ENCODE measurements around the gene DOCK2.

The DOCK2 gene

DNA sequence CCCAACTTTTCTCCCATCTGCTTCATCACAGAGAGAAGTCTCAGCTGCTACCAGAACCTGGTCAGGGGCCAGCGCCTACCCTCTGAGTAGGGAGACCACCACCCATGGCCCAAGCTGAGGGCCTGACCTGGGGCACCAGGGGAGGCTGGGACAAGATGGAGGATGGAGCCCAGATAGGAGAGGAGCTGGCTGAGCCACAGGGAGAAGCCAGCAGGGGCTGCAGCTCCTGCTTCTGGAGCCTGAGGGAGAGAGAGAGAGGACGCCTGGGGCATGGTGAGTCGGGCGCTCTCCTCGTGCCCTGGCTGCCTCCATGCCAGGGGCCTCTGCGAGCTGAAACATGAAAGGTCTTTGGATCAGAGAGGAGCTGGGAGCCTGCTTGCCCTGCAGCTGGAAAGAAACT, 467.2 kb downstream of the DOCK2 start:
- H4K20me1 ChIP-seq (ENCODE audit: insufficient read depth, low read length): no peaks in the 10 kb centered on the region
- H3K79me2 ChIP-seq (ENCODE audit: low read length): no peaks in the 10 kb centered on the region
- no peaks in the 10 kb centered on the region for H3K9me2 ChIP-seq (replicated peaks; ENCODE audit: insufficient read depth, low read length)
- DNase-seq: no peak
- no peaks in the 10 kb centered on the region for H3K36me3 ChIP-seq (replicated peaks; ENCODE audit: insufficient read depth, low read length)
- TF ChIP-seq, protein P1, sequence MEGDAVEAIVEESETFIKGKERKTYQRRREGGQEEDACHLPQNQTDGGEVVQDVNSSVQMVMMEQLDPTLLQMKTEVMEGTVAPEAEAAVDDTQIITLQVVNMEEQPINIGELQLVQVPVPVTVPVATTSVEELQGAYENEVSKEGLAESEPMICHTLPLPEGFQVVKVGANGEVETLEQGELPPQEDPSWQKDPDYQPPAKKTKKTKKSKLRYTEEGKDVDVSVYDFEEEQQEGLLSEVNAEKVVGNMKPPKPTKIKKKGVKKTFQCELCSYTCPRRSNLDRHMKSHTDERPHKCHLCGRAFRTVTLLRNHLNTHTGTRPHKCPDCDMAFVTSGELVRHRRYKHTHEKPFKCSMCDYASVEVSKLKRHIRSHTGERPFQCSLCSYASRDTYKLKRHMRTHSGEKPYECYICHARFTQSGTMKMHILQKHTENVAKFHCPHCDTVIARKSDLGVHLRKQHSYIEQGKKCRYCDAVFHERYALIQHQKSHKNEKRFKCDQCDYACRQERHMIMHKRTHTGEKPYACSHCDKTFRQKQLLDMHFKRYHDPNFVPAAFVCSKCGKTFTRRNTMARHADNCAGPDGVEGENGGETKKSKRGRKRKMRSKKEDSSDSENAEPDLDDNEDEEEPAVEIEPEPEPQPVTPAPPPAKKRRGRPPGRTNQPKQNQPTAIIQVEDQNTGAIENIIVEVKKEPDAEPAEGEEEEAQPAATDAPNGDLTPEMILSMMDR (IDR thresholded peaks at IDR 0.05; ENCODE audit: low read length): no peak
- TF ChIP-seq EZH2 (optimal IDR thresholded peaks at IDR 0.05; ENCODE audit: low read depth, low read length): no peak
- TF ChIP-seq EZH2phosphoT487 (IDR thresholded peaks at IDR 0.05; ENCODE audit: low read length): no peak
- no peak overlapping the region for H3K27ac ChIP-seq (ENCODE audit: low read length)
- H2AFZ ChIP-seq (ENCODE audit: low read length): no peak overlapping the region
- H3K4me3 ChIP-seq (ENCODE audit: low read length): no peak overlapping the region
- no peak overlapping the region for H3K9ac ChIP-seq (ENCODE audit: low read length)
- no peaks in the 10 kb centered on the region for H3K4me1 ChIP-seq (ENCODE audit: low read length)
- no peak overlapping the region for H3K4me2 ChIP-seq (ENCODE audit: low read depth, low read length)
- H3K27me3 ChIP-seq (replicated peaks; ENCODE audit: insufficient read depth, low read length): no peaks in the 10 kb centered on the region
- H3F3A ChIP-seq (ENCODE audit: insufficient read depth, low read length): no peaks in the 10 kb centered on the region
- no peaks in the 10 kb centered on the region for H3K9me3 ChIP-seq (replicated peaks; ENCODE audit: insufficient read depth, low read length)

DNA sequence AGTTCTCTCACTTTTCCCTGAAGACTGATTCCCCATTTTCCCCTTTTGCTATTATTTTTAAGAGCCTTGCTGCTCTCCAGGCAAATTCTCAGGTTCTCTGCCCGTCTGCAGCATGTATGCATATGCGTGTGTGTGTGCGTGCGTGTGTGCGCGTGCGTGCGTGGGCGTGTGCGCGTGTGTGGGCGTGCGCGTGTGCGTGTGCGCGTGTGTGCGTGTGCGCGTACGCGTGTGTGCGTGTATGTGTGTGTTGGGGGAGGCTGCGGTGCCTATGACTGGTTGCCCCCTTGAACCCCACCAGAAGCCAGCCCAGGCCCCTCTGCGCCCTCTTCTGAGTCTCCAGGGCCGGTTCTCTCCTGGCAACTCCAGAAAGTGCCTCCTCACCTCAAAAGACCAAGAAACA, 467.6 kb downstream of the DOCK2 start:
- H3K36me3 ChIP-seq (replicated peaks; ENCODE audit: insufficient read depth, low read length): no peaks in the 10 kb centered on the region
- H2AFZ ChIP-seq (ENCODE audit: low read length): no peak overlapping the region
- no peak overlapping the region for H3K4me2 ChIP-seq (ENCODE audit: low read depth, low read length)
- H3K79me2 ChIP-seq (ENCODE audit: low read length): no peaks in the 10 kb centered on the region
- H3K9me2 ChIP-seq (replicated peaks; ENCODE audit: insufficient read depth, low read length): no peaks in the 10 kb centered on the region
- no peak overlapping the region for H3K27ac ChIP-seq (ENCODE audit: low read length)
- no peaks in the 10 kb centered on the region for H3K9me3 ChIP-seq (replicated peaks; ENCODE audit: insufficient read depth, low read length)
- TF ChIP-seq, protein P1 (IDR thresholded peaks at IDR 0.05; ENCODE audit: low read length): no peak
- no peak for TF ChIP-seq EZH2 (optimal IDR thresholded peaks at IDR 0.05; ENCODE audit: low read depth, low read length)
- TF ChIP-seq EZH2phosphoT487 (IDR thresholded peaks at IDR 0.05; ENCODE audit: low read length): no peak
- no peaks in the 10 kb centered on the region for H4K20me1 ChIP-seq (ENCODE audit: insufficient read depth, low read length)
- H3F3A ChIP-seq (ENCODE audit: insufficient read depth, low read length): no peaks in the 10 kb centered on the region
- no peaks in the 10 kb centered on the region for H3K27me3 ChIP-seq (replicated peaks; ENCODE audit: insufficient read depth, low read length)
- H3K9ac ChIP-seq (ENCODE audit: low read length): no peak overlapping the region
- H3K4me3 ChIP-seq (ENCODE audit: low read length): no peak overlapping the region
- no peaks in the 10 kb centered on the region for H3K4me1 ChIP-seq (ENCODE audit: low read length)
- no peak for DNase-seq

DNA sequence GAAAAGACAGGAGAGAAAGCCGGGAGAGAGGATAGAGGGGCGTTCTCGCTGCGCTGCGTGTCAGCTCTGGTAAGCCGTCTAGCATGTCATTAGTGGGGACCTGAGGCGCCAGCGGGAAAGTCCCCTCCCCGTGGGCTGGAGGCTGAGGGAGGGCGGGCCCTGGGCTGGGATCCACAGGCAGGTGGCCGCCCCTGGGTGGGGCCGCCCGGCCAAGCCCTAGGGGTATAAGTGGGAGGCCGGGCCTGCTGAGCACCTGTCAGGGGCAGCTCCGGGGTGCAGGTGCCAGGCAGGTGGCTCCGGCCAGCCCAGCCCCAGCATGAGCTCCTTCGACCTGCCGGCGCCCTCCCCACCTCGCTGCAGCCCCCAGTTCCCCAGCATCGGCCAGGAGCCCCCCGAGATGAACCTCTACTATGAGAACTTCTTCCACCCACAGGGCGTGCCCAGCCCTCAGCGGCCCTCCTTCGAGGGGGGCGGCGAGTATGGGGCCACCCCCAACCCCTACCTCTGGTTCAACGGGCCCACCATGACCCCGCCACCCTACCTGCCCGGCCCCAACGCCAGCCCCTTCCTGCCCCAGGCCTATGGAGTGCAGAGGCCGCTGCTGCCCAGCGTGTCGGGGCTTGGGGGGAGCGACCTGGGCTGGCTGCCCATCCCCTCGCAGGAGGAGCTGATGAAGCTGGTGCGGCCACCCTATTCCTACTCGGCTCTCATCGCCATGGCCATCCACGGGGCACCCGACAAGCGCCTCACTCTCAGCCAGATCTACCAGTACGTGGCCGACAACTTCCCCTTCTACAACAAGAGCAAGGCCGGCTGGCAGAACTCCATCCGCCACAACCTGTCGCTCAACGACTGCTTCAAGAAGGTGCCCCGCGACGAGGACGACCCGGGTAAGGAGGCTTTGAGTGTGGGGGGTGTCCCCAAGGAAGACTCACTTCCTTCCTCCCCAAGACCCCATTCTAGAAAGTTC, 468.9 kb downstream of the DOCK2 start, which contains the start of gene FOXI1:
FOXI1 (plus strand) TSS at position 256 of the 970 bp plus-strand sequence; CDS start at position 317, 61 bp downstream.
- Histone ChIP-seq H3K36me3 (replicated peaks; ENCODE audit: insufficient read depth, low read length) (no peaks in the 10 kb centered on the region), H3K79me2 (ENCODE audit: low read length) (no peaks in the 10 kb centered on the region), H3F3A (ENCODE audit: insufficient read depth, low read length) (no peaks in the 10 kb centered on the region), H3K27me3 (replicated peaks; ENCODE audit: insufficient read depth, low read length) (no peaks in the 10 kb centered on the region), H3K4me2 (ENCODE audit: low read depth, low read length) (no peak within 1 kb of the TSS), H3K27ac (ENCODE audit: low read length) (no peak within 1 kb of the TSS), H3K9ac (ENCODE audit: low read length) (no peak within 1 kb of the TSS), H3K9me3 (replicated peaks; ENCODE audit: insufficient read depth, low read length) (no peaks in the 10 kb centered on the region), H3K4me1 (ENCODE audit: low read length) (no peaks in the 10 kb centered on the region), H3K9me2 (replicated peaks; ENCODE audit: insufficient read depth, low read length) (no peaks in the 10 kb centered on the region), H2AFZ (ENCODE audit: low read length) (no peak within 1 kb of the TSS), H3K4me3 (ENCODE audit: low read length) (no peak within 1 kb of the TSS), H4K20me1 (ENCODE audit: insufficient read depth, low read length) (no peaks in the 10 kb centered on the region)
- TF ChIP-seq EZH2 (optimal IDR thresholded peaks at IDR 0.05; ENCODE audit: low read depth, low read length) (no peak), EZH2phosphoT487 (IDR thresholded peaks at IDR 0.05; ENCODE audit: low read length) (no peak)
- TF ChIP-seq, protein P1 (IDR thresholded peaks at IDR 0.05; ENCODE audit: low read length): no peak
- DNase-seq: no peak

All from MM.1S (cell line).